Natural killer cell (primary cell): ENCODE results near the gene OR56B1. TPM values are rescaled to one million over a fixed set of nuclear protein-coding genes. Genes with fewer than 3 reads are reported as not detected.

Experiments used
- ATAC-seq, 3 donors: fragments of 150-1000 bp in 2 of 3; fragments of 200-7000 bp in 1 of 3; cut with Tn5 transposase; 1 replicate in 1 of 3; 2 replicates in 2 of 3; pipeline ENCODE4 v1.10.0; 2021; ENCODE audit warnings: mild to moderate bottlenecking in 2 of 3, moderate library complexity in 2 of 3
- DNase-seq, 2 donors: peaks; one replicate each; pipeline versions ENCODE4 v3.0.0 to v3.0.0-alpha.2; 2013 to 2021; ENCODE audit warnings: mixed read lengths in 1 of 2
- H3K27ac ChIP-seq: one replicate; pipeline ENCODE4 v1.5.1; 2013; ENCODE audit warnings: mild to moderate bottlenecking, low read length
- H3K27me3 ChIP-seq: one replicate; pipeline ENCODE4 v1.6.1; 2013; ENCODE audit warnings: low read length; ENCODE audit not compliant: control insufficient read depth, insufficient read depth
- H3K36me3 ChIP-seq: one replicate; pipeline ENCODE4 v1.6.1; 2013; ENCODE audit warnings: low read length; ENCODE audit not compliant: control insufficient read depth, insufficient read depth
- H3K4me1 ChIP-seq: one replicate; pipeline ENCODE4 v1.6.1; 2013; ENCODE audit warnings: low read length; ENCODE audit not compliant: control insufficient read depth, insufficient read depth
- H3K4me3 ChIP-seq: one replicate; pipeline ENCODE4 v1.5.1; 2013; ENCODE audit warnings: low read length
- H3K9me3 ChIP-seq: one replicate; pipeline ENCODE4 v1.6.1; 2013; ENCODE audit warnings: low read length; ENCODE audit not compliant: control insufficient read depth, insufficient read depth
- H3K27ac Mint-ChIP-seq, 2 donors: one replicate each; pipeline ENCODE4 v1.8.0; 2022; ENCODE audit warnings: mild to moderate bottlenecking in 2 of 2, mixed read lengths in 2 of 2, moderate library complexity in 1 of 2
- H3K27me3 Mint-ChIP-seq, 2 donors: one replicate each; pipeline ENCODE4 v1.8.0; 2022; ENCODE audit warnings: low read depth in 2 of 2, mixed read lengths in 2 of 2
- H3K36me3 Mint-ChIP-seq: one replicate; pipeline ENCODE4 v1.8.0; 2022; ENCODE audit warnings: mixed read lengths
- H3K4me1 Mint-ChIP-seq, 2 donors: one replicate each; pipeline ENCODE4 v1.8.0; 2022; ENCODE audit warnings: mixed read lengths in 2 of 2
- H3K4me3 Mint-ChIP-seq: one replicate; pipeline ENCODE4 v1.8.0; 2022; ENCODE audit warnings: mild to moderate bottlenecking, moderate library complexity, mixed read lengths
- H3K9me3 Mint-ChIP-seq, 2 donors: one replicate each; pipeline ENCODE4 v1.8.0; 2022; ENCODE audit warnings: mixed read lengths in 2 of 2
- CTCF ChIP-seq: fragments of 200-600 bp; IDR thresholded peaks from one replicate; pipeline ENCODE4 v1.8.0; 2022; ENCODE audit warnings: antibody characterized with exemption
- WGBS: methylation state at CpG from one replicate; pipeline ENCODE4 v1.1.7; 2013; ENCODE audit warnings: missing lambda C conversion rate; ENCODE audit not compliant: insufficient coverage; 5-methylcytosine and 5-hydroxymethylcytosine counted together
- intact Hi-C: fragments of 100-400 bp; cut with micrococcal nuclease; formaldehyde crosslinking; loops from one replicate; pipeline ENCODE4 v1.14.2; 2022
- total RNA-seq, 4 donors: library from RNA; stranded (reverse); fragments of 120-200 nt in 1 of 4; gene quantifications; one replicate each; pipeline versions ENCODE4 v1.2.3 to v1.2.4, GENCODE V29; 2013 to 2022

Gene OR56B1
- total RNA-seq, 3 donors from 2014 or later (not counting 1 experiment from before 2014, with no cell fraction given): 0.18 to 0.93 (median 0.42) TPM

GRCh38 chr11:5694642-5695041 is 41.6 kb upstream of the OR56B1 start:
- peak overlapping the region; percentile 61 for H3K4me3 Mint-ChIP-seq
- H3K4me1 ChIP-seq: peaks cover 15% of the 10 kb centered on the region
- no peaks in the 10 kb centered on the region for H3K9me3 ChIP-seq
- H3K27me3 Mint-ChIP-seq: no peaks in the 10 kb centered on the region
- no peak overlapping the region for H3K4me3 ChIP-seq
- peaks cover 10% of the 10 kb centered on the region for H3K36me3 Mint-ChIP-seq
- H3K27ac Mint-ChIP-seq: peak overlapping the region; percentile 62 to 78
- no peak for TF ChIP-seq CTCF
- peaks cover 46% of the 10 kb centered on the region for H3K36me3 ChIP-seq
- no peak overlapping the region for H3K27ac ChIP-seq
- H3K9me3 Mint-ChIP-seq: no peaks in the 10 kb centered on the region
- H3K27me3 ChIP-seq: no peaks in the 10 kb centered on the region
- peaks cover 72 to 75% of the 10 kb centered on the region in 2 donors for H3K4me1 Mint-ChIP-seq
- intact Hi-C loops: no loop called here
- 25% methylated on average over 1 of the region's 1 CpG for WGBS
- ATAC-seq (peak in 2 of 3 donors; percentile 21 to 38), DNase-seq (no peak)

DNA sequence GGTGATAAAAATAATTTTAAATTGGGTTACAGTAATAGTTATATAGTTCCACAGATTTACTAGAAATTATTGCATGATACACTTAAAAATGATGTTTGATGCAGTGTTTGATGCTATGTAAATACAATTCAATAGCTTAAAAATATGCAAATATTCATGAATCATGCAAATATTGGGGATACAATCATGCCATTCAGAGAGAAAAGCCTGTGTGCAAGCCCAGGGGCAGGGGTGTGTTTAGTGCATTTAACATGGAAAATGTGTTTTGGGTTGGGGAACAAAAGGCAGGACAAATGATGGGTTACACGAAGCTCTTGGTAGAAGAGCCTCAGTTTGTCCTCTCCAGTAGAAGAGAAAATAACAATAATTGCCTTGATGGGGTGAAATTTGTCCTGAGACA is 40.7 kb upstream of the OR56B1 start:
- no peaks in the 10 kb centered on the region for H3K9me3 ChIP-seq
- no peak overlapping the region for H3K27ac ChIP-seq
- TF ChIP-seq CTCF: no peak
- no peak for DNase-seq
- peaks cover 15% of the 10 kb centered on the region for H3K4me1 ChIP-seq
- Mint-ChIP-seq H3K9me3 (no peaks in the 10 kb centered on the region), H3K4me1 (peaks cover 69 to 71% of the 10 kb centered on the region in 2 donors), H3K27ac (peak overlapping the region; percentile 62 to 78), H3K27me3 (no peaks in the 10 kb centered on the region), H3K4me3 (no peak overlapping the region), H3K36me3 (peaks cover 18% of the 10 kb centered on the region)
- no peak overlapping the region for H3K4me3 ChIP-seq
- WGBS: 92% methylated on average over 1 of the region's 1 CpG
- peaks cover 52% of the 10 kb centered on the region for H3K36me3 ChIP-seq
- intact Hi-C loops: no loop called here
- ATAC-seq: no peak
- no peaks in the 10 kb centered on the region for H3K27me3 ChIP-seq

DNA sequence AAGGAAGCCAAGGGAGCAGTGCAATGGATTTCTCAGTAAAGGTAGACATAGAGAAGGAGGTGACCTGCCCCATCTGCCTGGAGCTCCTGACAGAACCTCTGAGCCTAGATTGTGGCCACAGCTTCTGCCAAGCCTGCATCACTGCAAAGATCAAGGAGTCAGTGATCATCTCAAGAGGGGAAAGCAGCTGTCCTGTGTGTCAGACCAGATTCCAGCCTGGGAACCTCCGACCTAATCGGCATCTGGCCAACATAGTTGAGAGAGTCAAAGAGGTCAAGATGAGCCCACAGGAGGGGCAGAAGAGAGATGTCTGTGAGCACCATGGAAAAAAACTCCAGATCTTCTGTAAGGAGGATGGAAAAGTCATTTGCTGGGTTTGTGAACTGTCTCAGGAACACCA is 40.0 kb upstream of the OR56B1 start:
- DNase-seq (no peak), ATAC-seq (no peak)
- Mint-ChIP-seq H3K36me3 (peaks cover 24% of the 10 kb centered on the region), H3K27ac (peak overlapping the region; percentile 62 to 78), H3K9me3 (no peaks in the 10 kb centered on the region), H3K27me3 (no peaks in the 10 kb centered on the region), H3K4me3 (no peak overlapping the region), H3K4me1 (peaks cover 69 to 71% of the 10 kb centered on the region in 2 donors)
- H3K4me3 ChIP-seq: no peak overlapping the region
- H3K4me1 ChIP-seq: peaks cover 15% of the 10 kb centered on the region
- no peak for TF ChIP-seq CTCF
- peaks cover 56% of the 10 kb centered on the region for H3K36me3 ChIP-seq
- H3K27me3 ChIP-seq: no peaks in the 10 kb centered on the region
- no peaks in the 10 kb centered on the region for H3K9me3 ChIP-seq
- no peak overlapping the region for H3K27ac ChIP-seq
- 99% methylated on average over 2 of the region's 2 CpGs for WGBS
- intact Hi-C loops: no loop called here

DNA sequence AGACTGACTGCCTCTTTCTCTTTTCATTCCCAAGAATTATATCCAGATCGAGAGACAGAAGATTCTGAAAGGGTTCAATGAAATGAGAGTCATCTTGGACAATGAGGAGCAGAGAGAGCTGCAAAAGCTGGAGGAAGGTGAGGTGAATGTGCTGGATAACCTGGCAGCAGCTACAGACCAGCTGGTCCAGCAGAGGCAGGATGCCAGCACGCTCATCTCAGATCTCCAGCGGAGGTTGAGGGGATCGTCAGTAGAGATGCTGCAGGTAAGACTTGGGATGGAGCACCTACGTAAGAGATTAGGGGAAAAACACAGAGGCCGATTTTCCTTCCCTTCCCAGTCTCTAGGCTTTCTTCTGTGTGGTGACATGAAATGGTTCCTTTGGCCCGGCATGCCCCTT is 38.0 kb upstream of the OR56B1 start:
- Histone ChIP-seq H3K36me3 (peaks cover 68% of the 10 kb centered on the region), H3K4me3 (no peak overlapping the region), H3K27ac (no peak overlapping the region), H3K4me1 (peaks cover 5% of the 10 kb centered on the region), H3K9me3 (no peaks in the 10 kb centered on the region), H3K27me3 (no peaks in the 10 kb centered on the region)
- 99% methylated on average over 5 of the region's 7 CpGs for WGBS
- no peaks in the 10 kb centered on the region for H3K9me3 Mint-ChIP-seq
- H3K27ac Mint-ChIP-seq: peak overlapping the region; percentile 62 to 78
- DNase-seq (no peak), ATAC-seq (no peak)
- intact Hi-C loops: no loop called here
- H3K4me3 Mint-ChIP-seq: no peak overlapping the region
- H3K36me3 Mint-ChIP-seq: peaks cover 35% of the 10 kb centered on the region
- TF ChIP-seq CTCF: no peak
- peaks cover 68 to 73% of the 10 kb centered on the region in 2 donors for H3K4me1 Mint-ChIP-seq
- no peaks in the 10 kb centered on the region for H3K27me3 Mint-ChIP-seq
